Panc1 (cell line): ENCODE data around the gene ZNF367. TPM values are rescaled to one million over a fixed set of nuclear protein-coding genes. Genes with fewer than 3 reads are reported as not detected.

Experiments used
- ATAC-seq: fragments of 200-7000 bp; cut with Tn5 transposase; 2 replicates; pipeline ENCODE4 v1.9.1; 2020; ENCODE audit warnings: mild to moderate bottlenecking, moderate library complexity
- BruUV-seq: library from RNA; stranded (reverse); fragments of 400-500 nt; replicated peaks from 2 replicates; lab custom pipeline; 2021; lab: Mats Ljungman, UMichigan
- CTCF ChIA-PET: fragments of 300-600 bp; sonication (Branson Sonifier 250); formaldehyde crosslinking; loops from one replicate; lab custom pipeline; 2022; ENCODE audit warnings: antibody characterized with exemption; lab: Charles Lee
- POLR2A ChIA-PET: fragments of 300-600 bp; sonication (Branson Sonifier 250); formaldehyde crosslinking; loops from one replicate; lab custom pipeline; 2022; ENCODE audit warnings: antibody characterized with exemption; lab: Charles Lee
- DNase-seq: peaks from one replicate; pipeline ENCODE4 v3.0.0-alpha.2; 2010; ENCODE audit warnings: low read depth, low spot score
- H3K27ac ChIP-seq: 2 replicates; pipeline ENCODE4 v1.5.1; 2011; ENCODE audit warnings: mild to moderate bottlenecking, low read length, inconsistent platforms
- H3K27me3 ChIP-seq: fragments of 200-500 bp; sonication (Bioruptor generic); 2 replicates; pipeline ENCODE4 v1.6.0; 2014; ENCODE audit warnings: low read length, inconsistent platforms; ENCODE audit not compliant: control insufficient read depth, insufficient read depth
- H3K36me3 ChIP-seq: fragments of 200-500 bp; sonication (Bioruptor generic); 2 replicates; pipeline ENCODE4 v1.5.1; 2014; ENCODE audit warnings: inconsistent platforms, mild to moderate bottlenecking, low read length, moderate library complexity; ENCODE audit not compliant: control insufficient read depth, insufficient read depth
- H3K4me1 ChIP-seq: 2 replicates; pipeline ENCODE4 v1.5.1; 2011; ENCODE audit warnings: inconsistent platforms, mild to moderate bottlenecking, low read length, moderate library complexity; ENCODE audit not compliant: control insufficient read depth, insufficient read depth
- H3K4me3 ChIP-seq, 2 experiments: 2 replicates each; pipeline ENCODE4 v1.5.1; 2011 to 2012; ENCODE audit warnings: low read depth in 2 of 2, low read length in 2 of 2, mild to moderate bottlenecking in 2 of 2, inconsistent platforms in 1 of 2, moderate library complexity in 1 of 2
- H3K9me3 ChIP-seq: fragments of 200-500 bp; sonication (Bioruptor generic); 2 replicates; pipeline ENCODE4 v1.5.1; 2014; ENCODE audit warnings: low read depth, mild to moderate bottlenecking, inconsistent platforms, low read length, moderate library complexity; ENCODE audit not compliant: control insufficient read depth, insufficient read depth
- CTCF ChIP-seq: fragments of 450-650 bp; IDR thresholded peaks from 2 replicates; pipeline ENCODE4 v1.5.1; 2017; ENCODE audit warnings: mild to moderate bottlenecking
- POLR2AphosphoS5 ChIP-seq: IDR thresholded peaks from 2 replicates; pipeline ENCODE4 v1.6.1; 2012; ENCODE audit warnings: mild to moderate bottlenecking, low read depth, low read length, moderate library complexity
- REST ChIP-seq, 2 experiments: IDR thresholded peaks; 2 replicates each; pipeline ENCODE4 v1.6.1; 2011 to 2012; ENCODE audit warnings: low read depth in 2 of 2, control low read depth in 1 of 2, low read length in 1 of 2, mild to moderate bottlenecking in 1 of 2, moderate library complexity in 1 of 2; ENCODE audit not compliant: insufficient read depth in 1 of 2
- SIN3A ChIP-seq: IDR thresholded peaks from 2 replicates; pipeline ENCODE4 v1.6.1; 2012; ENCODE audit warnings: low read depth, mild to moderate bottlenecking, low read length, moderate library complexity, borderline replicate concordance; ENCODE audit not compliant: insufficient read depth
- TCF7L2 ChIP-seq: IDR thresholded peaks from 2 replicates; pipeline ENCODE4 v1.6.1; 2011; ENCODE audit warnings: mild to moderate bottlenecking, low read depth, low read length, inconsistent platforms
- in situ Hi-C: cut with HindIII; loops from 2 replicates; pipeline ENCODE4 v1.10.0; 2016; ENCODE audit warnings: low sequenced_read_pairs, low pct_unique_long_range_greater_than_20kb
- intact Hi-C: fragments of 100-400 bp; cut with micrococcal nuclease; formaldehyde crosslinking; loops from one replicate; pipeline ENCODE4 v1.10.0; 2022; ENCODE audit not compliant: unreplicated experiment
- total RNA-seq: library from RNA; stranded (reverse); gene quantifications from one replicate; pipeline ENCODE4 v1.2.1, GENCODE V29; 2021; ENCODE audit not compliant: unreplicated experiment

ZNF367 gene
- total RNA-seq, 1 experiment from 2014 or later, result 12.4 TPM

- no peak for ATAC-seq
- H3K4me3 ChIP-seq, result no peak overlapping the region
- TF ChIP-seq POLR2AphosphoS5 (no peak), TCF7L2 (no peak), SIN3A (no peak), REST (IDR thresholded peaks at IDR 0.05; ENCODE audit: insufficient read depth in 1 of 2, low read depth in 2 of 2, low read length in 1 of 2) (no peak), CTCF (no peak)
- in situ Hi-C loops, result no loop called here
- H3K4me1 ChIP-seq, result peaks cover 16% of the 10 kb centered on the region
- no peak overlapping the region; the same call in 1 of the 2 replicates for H3K27ac ChIP-seq
- H3K36me3 ChIP-seq, result no peaks in the 10 kb centered on the region; the same call in none of the 2 replicates
- no peak for DNase-seq
- no peaks in the 10 kb centered on the region for H3K9me3 ChIP-seq
- no peaks in the 10 kb centered on the region for H3K27me3 ChIP-seq
- POLR2A ChIA-PET, result interaction anchor here (0.6 kb wide), 1 partner anchor 146 kb away, joined by 5 read pairs; no protein-coding TSS in a partner anchor
- BruUV-seq, result no TSS peak
- intact Hi-C loops, result no loop called here
- CTCF ChIA-PET, result no interaction called here
These were observed 5.8 kb downstream of the ZNF367 start for GRCh38 chr9:96412174-96412913.

- DNase-seq (no peak), ATAC-seq (no peak)
- ChIA-PET POLR2A (no interaction called here), CTCF (no interaction called here)
- in situ Hi-C loops (no loop called here), intact Hi-C loops (no loop called here)
- no peak overlapping the region for H3K4me3 ChIP-seq
- H3K36me3 ChIP-seq, result no peaks in the 10 kb centered on the region
- H3K27me3 ChIP-seq, result no peaks in the 10 kb centered on the region
- TF ChIP-seq CTCF (no peak), SIN3A (no peak), TCF7L2 (no peak), REST (IDR thresholded peaks at IDR 0.05; ENCODE audit: insufficient read depth in 1 of 2, low read depth in 2 of 2, low read length in 1 of 2) (no peak), POLR2AphosphoS5 (no peak)
- H3K27ac ChIP-seq, result no peak overlapping the region
- peaks cover 16% of the 10 kb centered on the region for H3K4me1 ChIP-seq
- no TSS peak for BruUV-seq
- no peaks in the 10 kb centered on the region for H3K9me3 ChIP-seq
These were observed 6.9 kb downstream of the ZNF367 start for GRCh38 chr9:96411129-96411838.
